Spleen (tissue), 7 donors: Measurements from ENCODE around the gene ZNF296.

ENCODE experiments used
- CTCF ChIP-seq, 11 experiments: fragments of 200-600 bp in 7 of 11; fragments of 450-650 bp in 4 of 11; sonication (generic) in 4 of 11; IDR thresholded peaks in 8 of 11; conservative IDR thresholded peaks in 3 of 11; 1 replicate in 7 of 11; 2 replicates in 4 of 11; pipeline versions ENCODE4 v1.4.0 to v1.8.0; 2016 to 2021; ENCODE audit warnings: antibody characterized with exemption in 11 of 11, inconsistent platforms in 4 of 11, mild to moderate bottlenecking in 1 of 11
- POLR2A ChIP-seq, 3 donors: fragments of 450-650 bp; IDR thresholded peaks; one replicate each; pipeline ENCODE4 v1.5.1; 2017; ENCODE audit warnings: antibody characterized with exemption in 3 of 3, mild to moderate bottlenecking in 1 of 3
- POLR2AphosphoS5 ChIP-seq, 3 donors: sonication (generic); formaldehyde crosslinking; IDR thresholded peaks; one replicate each; pipeline ENCODE4 v1.5.1; 2017; ENCODE audit warnings: antibody characterized with exemption in 3 of 3
- donor health status: DM: no; HTN: no; CAD: no; lungs with moderate emphysema.
- donor health status: DM: no; HTN: no; CAD: no.
- donor health status: DM: no; HTN: no; CAD: no.

GRCh38 chr19:45078390-45079062 is 2.2 kb upstream of the ZNF296 start:
- TF ChIP-seq CTCF (IDR thresholded peaks at IDR 0.05 in 8 of 11, conservative IDR thresholded peaks at IDR 0.05 in 3 of 11), result no peak
- TF ChIP-seq POLR2AphosphoS5 (IDR thresholded peaks at IDR 0.05), result no peak
- TF ChIP-seq POLR2A (IDR thresholded peaks at IDR 0.05), result no peak
